ENCODE results near the gene VPS51.
A peak's percentile ranks its signal among the peaks of the same experiment; 100 is the strongest.

The VPS51 gene

DNA sequence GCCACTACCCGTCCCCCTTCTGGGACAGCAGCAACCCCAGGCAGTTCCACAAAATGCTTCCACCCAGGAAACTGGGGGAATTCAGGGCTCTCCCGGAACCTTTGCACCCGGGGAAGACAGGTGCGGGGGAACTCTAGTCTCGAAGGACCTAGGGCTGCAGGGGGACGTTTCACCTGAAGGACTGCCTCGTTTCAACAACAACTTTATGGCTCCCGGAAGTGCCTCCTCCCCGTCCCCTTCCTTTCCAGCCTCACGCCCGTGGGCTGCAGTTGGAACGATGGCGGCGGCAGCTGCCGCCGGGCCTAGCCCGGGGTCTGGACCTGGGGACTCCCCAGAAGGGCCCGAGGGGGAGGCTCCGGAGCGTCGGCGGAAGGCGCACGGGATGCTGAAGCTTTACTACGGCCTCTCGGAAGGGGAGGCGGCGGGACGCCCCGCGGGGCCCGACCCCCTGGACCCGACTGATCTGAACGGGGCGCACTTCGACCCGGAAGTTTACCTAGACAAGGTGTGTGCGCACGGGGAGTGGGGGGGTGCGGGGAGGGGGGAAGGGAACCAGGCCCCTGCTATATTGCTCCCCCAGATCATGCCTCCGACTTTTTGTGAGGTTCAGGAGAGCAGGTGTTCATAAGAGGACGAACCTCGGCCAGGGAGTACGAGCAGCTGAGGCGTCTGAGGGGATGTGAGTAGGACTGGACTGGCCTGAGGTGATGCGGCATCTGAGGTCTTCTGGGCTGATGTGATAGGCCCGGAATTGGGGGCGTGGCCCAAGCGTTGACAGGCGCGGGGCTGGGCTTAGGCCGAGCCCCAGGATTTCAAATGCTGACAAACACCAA is at the start of gene VPS51:
Gene VPS51, plus strand, starts transcription at position 241 of the 833 bp plus-strand sequence. Its CDS starts 37 bp downstream, at position 278.
- peak; percentile 78 for DNase-seq (ENCODE audit: low read depth)

DNA sequence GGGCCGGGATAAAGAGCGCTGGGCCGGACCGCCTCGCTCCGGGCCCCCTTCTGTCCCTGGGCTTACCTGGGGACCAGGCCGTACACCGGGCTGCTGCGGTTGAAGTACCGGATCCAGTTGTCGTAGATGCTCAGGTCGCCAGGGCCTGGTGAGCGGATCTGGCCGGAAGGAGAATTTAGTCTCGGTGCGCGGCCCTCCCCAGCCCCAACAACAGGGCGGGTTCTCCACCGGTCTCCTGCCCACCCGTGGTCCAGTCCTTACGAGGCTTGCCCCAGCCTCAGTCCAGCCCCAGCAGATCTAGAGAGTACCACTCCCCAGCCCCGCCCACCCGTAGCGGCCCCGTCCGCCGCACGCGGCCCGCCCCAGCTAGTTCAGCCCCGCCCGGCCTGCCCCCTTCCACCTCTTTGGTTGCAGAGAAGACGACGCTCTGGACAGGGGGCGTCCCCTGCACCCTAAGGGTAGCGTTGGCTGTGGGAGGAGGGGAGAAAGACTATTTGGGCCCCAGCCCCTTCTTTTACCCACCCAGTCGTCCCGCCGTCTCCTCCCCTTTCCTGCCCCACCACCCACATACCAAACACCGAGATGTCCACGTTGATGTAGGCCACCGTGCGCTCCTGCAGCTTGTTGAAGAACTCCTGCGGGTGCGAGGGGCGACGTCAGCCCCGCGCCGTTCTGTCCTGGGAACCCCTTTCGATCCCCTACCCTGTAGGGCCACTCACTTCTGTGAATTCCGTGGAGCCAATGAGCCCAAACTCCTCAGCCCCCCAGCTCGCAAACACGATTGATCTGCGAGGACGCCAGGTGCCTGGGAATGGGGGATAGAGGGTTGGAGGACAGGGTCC is 48.2 kb upstream of the VPS51 start:
- no peak for DNase-seq (ENCODE audit: low read depth)

DNA sequence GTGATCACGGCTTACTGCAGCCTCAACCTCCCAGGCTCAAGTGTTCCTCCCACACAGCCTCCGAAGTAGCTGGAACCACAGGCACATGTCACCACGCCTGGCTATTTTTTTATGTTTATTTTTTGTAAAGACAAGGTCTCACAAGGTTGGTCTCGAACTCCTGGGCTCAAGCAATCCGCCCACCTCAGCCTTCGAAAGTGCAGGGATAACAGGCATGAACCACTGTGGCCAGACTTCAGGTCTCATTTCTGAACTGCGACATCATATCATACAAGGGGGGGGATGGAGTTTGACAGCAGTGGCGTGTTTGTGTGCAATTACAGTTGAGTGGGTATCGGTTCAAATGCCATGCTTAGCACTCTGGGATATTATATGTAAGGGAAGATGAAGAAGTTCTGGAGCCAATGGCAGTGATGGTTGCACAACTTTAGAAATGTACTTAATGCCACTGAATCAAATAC is 44.6 kb upstream of the VPS51 start:
- no peak for DNase-seq (ENCODE audit: low read depth)

DNA sequence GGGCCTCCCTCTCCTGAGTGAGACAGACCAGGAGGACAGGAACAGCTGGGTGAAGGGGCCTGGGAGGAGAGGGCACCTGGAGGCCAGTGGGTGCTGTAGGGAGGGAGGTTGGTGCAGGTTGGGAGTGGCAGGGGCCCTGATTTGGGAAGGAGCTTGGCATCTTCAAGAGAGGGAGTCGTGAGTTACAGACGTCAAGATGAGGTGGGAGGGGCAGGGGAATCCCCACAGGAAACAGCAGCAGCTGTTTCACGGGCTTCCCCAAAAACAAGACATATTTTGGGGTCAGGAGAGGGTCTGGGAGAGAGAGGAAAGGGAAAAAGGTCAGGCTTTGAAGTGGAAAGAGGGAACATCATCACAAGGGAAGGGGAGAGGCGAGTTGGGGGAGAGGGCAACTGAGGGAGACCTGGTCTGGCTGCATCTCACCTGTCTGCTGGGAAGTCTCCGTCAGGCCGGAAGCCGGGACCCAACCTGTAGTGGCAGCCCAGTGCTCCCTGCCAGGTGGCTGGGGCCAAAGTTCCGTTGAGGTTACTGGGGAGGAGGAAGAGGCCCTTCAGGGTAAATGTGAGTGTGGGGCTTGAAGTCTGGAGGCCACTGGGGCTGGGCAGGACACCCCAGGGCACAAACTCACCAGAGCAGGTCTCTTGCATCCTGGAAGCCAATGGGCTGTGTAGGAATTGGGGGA is 42.0 kb upstream of the VPS51 start:
- DNase-seq (ENCODE audit: low read depth): no peak

DNA sequence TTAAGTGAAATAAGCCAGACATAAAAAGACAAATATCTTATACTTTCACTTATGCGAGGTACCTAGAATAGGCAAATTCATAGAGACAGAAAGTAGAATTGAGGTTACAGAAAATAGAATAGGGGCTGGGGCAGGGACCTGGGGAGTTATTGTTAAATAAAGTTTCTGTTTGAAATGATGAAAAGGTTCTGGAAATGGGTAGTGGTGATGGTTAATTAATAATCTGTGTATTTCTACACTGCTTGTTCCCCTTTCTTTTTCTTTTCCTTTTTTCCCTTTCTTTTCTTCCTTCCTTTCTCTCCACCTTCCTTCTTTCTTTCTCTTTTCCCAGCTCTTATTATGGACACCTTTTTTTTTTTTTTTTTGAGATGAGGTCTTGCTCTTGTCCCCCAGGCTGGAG is 40.5 kb upstream of the VPS51 start:
- DNase-seq (ENCODE audit: low read depth): no peak

DNA sequence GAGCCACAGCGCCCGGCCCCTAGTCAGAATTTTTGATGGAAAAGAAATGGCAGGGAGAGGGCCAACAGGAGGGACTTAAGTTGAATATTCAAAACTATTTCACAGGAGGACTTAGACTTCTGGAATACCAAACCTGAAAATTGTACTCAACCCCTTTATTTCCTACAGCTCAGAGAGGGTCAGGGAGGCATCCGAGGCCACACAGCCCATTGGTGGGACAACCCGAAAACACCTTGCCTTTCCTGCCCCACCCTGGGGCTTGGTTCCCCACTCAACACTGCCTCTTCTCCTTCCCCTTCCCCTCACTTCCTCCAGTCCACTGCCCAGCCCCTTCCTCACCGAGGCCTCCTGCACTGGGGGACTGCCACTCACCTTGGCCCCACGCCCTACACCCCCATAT is 39.0 kb upstream of the VPS51 start:
- no peak for DNase-seq (ENCODE audit: low read depth)

DNA sequence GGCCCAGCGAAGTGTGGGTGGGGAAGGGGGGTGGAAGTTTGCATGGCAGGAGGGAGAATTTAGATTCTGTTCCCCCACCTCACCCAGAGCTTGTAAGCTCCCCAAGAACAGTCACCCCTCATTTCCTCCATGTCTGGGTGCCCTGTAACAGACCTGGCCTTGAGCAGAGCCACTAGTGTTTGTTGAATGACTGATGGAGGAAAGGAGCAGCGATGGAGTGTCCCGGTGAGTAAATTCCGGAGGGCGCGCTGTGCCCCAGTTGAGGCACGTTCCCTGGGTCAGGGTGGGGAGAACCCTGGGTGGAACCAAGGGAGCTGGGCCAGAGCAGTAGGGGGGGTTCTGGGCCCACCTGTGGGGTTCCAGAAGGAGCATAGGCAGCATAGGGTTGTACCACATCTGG is 38.5 kb upstream of the VPS51 start:
- no peak for DNase-seq (ENCODE audit: low read depth)

DNA sequence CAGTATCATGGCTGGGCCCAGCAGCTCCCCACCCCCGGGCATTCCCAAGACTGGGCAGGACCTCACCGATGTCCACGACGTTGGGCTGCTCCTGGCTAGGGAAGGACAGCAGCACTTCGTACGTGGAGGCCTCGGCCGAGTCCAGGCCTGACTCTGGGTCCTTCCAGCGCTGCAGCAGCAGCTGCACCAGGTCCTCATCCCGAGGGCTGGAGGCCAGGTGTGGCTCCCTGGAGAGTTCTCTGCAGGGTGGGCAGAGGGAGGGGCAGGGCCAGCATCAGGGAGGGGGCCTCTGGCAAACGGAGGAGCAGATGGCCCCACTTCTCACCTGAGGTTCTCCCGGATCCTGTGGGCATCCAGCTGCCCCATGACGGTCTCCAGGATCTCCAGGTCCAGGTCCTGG is 38.0 kb upstream of the VPS51 start:
- no peak for DNase-seq (ENCODE audit: low read depth)

DNA sequence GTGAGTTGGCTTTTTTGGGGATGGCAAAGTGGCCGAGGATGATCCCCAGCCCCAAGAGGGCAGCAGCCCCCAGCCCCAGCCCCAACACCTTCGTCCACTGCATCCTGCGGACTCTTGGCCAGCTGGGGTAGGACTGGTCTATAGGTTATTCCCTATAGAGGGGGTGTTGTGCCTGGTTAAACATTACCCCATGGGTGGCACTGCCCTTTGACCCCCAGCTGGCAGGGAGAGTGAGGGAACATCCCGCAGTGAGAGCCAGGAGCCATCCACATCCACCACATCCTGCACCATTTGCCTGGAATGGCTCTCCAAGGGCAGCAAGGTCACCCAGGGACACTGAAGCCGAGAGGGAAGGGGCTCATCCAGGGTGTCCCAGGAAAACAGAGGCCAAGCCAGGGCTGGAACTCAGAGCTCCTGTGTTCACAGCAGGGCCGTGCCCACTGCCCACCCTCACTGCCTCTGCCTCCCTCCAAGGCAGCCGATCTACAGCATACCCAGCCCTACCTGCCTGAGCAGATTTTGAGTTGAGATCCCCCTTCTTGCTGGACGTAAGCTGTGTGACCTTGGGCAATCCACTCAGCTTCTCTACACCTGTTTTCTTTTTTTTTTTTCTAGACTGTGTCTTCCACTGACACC is 37.5 kb upstream of the VPS51 start, which contains the start of gene NAALADL1:
Gene NAALADL1, minus strand, starts transcription at position 135 of the 636 bp plus-strand sequence. Its CDS starts 32 bp downstream, at position 103.
- no peak for DNase-seq (ENCODE audit: low read depth)

DNA sequence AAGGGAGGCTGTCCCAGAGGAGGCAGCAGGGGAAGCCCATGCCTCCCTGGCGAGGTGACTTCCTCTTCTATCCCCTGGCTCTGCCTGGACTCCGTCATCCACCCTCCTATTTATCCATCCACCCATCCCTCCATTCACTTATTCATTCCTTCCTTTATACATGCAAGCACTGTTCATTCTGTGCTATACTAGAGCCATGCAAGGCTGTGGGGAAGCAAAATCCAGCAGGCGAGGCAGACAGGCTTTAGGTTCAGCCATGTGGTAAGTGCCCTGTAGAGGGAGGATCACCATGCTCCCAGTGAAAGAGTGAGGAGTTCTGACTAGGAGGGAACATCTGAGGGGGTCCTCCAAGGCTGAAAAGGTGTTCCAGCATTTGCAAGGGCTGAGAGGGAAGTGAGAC is 36.5 kb upstream of the VPS51 start:
- DNase-seq (ENCODE audit: low read depth): no peak

DNA sequence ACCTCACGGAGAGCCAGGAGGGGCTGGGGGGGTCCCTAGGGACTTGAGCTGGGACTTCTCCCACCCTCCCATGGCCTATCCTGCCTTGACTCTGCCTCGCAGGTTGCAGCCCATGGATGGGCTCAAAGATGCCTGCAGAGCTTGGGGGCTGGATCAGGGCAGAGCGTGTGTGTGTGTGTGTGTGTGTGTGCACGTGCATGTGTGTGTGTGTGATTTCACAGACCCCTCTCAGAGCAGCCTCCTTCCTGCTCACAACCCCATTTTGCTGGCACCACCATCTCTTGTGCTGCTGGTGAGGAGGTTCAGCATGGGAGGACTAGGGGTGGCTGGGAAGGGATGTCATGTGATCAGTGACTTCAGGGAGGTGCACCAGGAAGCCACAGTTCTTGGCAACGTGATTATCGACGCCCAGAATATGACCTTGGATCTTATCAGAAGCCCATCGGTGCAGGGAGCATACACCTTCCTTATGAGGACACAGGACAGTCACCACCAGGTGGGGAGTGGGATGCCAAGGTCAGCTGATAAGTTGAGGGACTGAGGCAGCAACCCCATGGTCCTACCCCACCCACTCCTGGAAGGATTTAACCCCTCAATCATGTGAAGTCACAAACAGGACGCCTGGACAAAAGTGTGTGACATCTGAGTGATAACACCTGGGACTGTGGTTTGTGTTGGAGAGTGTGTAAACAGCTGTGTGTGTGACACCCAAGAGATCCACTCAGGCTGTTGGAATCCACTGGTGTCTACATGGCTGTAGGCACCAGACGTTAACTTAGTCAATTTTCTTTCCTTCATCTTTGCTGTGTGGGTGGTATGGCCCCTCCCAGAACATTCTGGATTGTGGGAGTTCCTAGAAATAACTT is 35.8 kb upstream of the VPS51 start:
- no peak for DNase-seq (ENCODE audit: low read depth)

DNA sequence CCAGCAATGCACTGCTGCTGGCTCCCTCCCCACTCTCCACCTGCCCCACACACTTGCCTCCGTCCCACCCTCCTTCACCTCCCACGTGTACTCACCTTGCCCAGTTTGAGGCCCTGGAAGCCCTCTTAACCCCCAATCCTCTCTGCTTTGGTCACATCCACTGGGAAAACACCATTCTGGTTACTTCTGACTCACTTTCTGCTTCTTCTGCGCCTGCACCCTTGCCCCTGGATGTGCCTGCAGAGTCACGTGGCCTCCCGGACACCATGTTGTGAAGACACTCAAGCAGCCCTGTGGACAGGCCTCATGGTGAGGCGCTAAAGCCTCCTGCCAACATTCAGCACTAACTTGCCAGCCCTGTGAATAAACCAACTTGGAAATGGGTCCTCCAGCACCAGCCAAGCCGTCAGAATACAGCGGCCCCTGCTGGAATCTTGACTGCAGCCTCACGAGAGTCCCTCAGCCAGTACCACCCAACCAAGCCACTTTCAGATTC is 35.1 kb upstream of the VPS51 start:
- DNase-seq (ENCODE audit: low read depth): no peak

DNA sequence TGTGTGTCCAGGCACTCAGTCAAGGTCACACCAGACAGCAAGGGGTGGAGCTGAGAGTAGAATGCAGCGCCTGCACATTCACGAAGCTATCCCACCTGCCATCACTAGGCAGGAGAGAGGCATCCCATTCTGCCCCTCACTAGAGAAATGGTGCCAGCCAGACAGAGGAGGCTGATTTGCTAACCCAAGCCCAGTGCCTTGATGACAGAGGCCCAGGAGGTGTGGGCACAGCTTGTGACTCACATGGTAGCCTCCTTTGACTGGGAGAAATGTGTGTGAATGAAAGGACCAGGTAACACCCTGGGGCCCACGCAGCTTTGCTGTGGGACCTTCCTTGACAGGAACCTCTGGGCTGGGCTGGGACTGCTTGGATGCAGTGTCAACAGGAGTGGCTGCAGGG is 32.5 kb upstream of the VPS51 start:
- no peak for DNase-seq (ENCODE audit: low read depth)

DNA sequence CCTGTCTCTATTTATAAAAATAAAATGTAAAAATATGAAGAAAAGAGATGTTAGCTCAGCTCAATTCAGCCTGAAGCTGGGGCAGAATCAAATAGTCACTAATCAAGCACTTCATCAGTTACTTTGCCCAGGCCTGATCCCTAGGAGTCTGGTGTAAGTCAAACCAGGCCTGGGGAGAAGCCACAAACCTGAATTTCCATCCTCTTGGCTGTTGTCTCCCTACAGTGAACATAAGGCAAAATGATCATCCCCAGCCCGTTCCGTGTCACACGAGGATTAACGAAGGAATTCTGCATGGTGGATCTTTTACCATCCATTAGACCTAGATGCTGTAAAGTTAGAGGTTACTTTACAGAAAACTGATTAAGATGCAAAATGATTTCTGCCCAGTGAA is 31.2 kb upstream of the VPS51 start:
- DNase-seq (ENCODE audit: low read depth): no peak

DNA sequence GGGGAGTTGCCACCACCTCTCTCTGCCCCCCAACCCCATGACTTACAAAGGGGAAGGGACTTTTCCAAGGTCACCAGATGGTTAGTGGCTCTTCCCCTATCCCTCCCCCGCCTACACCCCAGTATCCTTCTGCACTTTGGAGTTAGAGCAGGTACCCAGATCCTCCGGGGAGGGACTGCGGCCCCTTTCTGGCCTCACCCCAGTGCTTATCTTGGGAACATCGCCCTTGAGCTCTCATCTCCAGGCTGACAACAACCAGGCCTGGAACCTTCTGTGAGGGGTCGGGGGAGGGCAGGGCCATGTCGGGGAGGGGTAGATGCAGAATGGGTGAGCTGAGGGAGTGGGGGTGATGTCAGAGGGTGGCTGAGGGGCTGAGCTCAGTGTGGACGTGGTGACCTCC is 30.2 kb upstream of the VPS51 start:
- DNase-seq (ENCODE audit: low read depth): no peak

DNA sequence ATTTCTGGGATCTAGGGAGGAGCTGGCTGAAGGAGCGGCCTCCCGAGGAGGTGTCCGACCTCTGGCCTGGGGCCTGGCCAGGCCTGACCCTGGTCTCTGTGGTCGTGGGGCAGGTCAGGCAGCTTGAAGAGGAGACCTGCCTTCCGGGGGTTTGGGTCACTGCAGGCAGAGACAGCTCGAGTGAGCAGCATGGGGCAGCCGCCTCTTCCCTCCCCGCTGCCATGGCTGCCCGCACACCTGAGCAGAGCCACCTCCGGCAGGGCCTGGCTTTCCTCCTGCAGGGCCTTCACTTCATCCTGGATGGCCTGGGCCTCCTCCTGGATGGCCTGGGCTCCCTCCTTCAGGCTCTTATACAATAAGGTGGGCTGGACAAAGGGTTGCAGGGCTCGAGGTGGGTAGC is 29.7 kb upstream of the VPS51 start:
- no peak for DNase-seq (ENCODE audit: low read depth)

DNA sequence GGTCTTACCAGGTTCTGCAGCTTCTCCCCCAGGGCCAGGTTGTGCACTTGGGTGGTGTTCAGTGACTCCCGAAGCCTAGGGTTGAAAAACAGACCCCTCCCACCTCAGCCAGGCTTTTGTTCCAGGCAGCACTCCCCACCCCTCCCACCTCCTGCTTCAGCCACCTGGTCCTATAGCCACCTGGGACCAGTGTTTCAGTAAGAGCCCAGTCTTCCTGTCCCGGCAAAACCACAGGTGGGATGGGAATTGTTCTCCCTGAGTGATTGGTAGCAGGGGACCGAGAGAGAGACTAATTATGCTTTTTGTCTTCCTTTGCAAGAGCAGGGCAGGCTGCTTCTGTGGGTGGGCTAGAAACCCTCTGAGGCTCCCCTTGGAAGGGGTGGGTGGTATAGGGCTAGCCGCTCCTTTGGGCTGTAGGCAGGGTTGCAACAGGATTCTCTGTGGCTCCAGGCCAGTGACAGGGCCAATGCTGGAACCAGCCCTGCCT is 29.2 kb upstream of the VPS51 start:
- DNase-seq (ENCODE audit: low read depth): no peak

DNA sequence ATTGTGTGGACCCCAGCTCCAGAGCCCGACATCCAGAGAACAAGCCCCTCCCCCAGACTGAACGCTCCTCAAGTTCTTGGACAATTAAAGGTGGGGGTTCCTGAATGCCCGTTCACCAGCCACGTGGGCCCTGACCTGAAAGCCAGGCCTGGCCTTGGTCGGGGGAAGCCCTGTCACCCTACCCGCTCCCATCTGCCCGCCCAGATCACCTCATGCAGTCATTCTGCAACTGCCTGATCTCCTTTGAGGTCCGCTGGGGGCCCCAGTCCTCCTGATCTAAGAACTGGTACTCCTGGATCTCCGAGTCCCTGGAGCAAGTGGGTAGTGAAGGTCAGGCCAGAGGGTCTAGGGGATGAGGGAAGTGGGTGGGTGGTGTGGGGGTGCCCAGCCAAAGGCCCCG is 28.6 kb upstream of the VPS51 start:
- DNase-seq (ENCODE audit: low read depth): no peak

DNA sequence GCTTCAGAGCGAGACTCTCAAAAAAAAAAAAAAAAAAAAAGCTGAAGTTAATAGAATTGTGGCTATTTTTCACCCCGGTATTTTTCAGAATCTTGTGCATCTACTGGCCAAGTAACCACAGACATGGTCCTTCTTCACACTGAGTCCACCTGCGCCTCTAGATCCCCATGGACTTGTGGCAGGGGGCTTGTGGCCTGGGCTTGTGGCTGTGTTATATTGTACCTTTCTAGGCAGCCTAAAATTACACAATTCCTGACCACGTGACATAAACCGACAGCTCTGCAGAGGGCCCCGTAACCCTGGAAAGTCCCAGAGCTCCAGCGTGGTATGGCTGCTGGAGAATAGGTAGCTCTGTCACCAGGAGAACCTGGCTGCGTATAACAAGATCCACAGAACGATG is 26.8 kb upstream of the VPS51 start:
- DNase-seq (ENCODE audit: low read depth): no peak

DNA sequence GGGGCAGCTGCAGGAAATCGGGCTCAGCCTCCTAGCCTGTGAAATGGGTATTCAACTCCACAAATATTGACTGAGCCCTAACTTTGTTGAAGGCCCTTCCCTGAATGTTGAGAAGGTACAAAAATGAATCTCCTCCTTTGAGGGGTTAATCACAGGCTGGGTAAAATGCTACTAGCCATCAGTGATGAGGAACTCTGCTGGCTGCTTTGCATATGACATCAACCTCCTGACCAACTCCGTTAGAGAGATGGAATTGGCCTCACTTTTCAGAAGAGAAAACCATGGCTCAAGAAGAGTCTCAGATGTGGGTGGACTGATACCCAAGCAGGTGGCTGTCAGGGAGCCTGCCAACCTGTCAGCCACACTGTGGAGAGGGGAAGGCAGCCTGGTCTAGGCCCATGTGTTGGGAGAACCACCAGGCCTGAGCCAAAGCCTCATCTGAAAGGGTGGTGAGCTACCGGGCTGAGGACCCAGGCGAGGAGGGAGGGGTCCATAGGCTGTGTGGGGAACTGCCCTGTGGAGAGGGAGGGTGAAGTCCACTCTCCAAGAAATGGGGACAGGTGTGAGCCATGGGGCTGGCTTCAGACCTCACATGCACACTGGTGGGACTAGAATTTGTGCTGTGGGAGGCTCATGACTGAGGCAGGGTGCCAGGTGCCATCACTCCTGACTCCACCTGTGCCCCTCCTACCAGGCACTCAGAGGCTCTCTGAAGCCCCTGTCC is 23.9 kb upstream of the VPS51 start:
- no peak for DNase-seq (ENCODE audit: low read depth)

All from stromal cell of bone marrow (primary cell).